GM10847 (cell line): Measurements from ENCODE around the gene ZNF784.

Source experiments
- POLR2A ChIP-seq: IDR thresholded peaks from 2 replicates; pipeline ENCODE4 v1.6.1; 2011; ENCODE audit not compliant: insufficient read length; ENCODE audit errors: extremely low read depth

The ZNF784 gene

DNA sequence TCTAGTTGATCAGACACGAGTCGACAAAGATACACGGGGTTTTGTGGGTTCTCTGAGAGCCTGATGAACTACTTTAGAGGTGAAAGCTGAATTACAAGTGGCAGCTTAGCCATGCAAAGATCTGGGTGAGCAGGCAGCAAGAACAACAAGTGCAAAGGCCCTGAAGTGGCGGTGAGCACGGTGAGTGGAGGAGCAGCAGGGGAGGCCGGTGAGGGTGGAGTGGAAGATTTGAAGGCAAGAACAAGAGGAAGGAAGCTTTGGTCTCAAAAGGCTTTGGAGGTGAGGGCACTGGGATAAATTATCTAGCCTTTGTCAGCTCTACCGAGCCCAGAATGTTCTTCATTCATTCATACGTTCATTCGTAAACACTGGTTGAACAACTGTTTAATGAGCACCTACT, 17.5 kb downstream of the ZNF784 start:
- no peak for TF ChIP-seq POLR2A

DNA sequence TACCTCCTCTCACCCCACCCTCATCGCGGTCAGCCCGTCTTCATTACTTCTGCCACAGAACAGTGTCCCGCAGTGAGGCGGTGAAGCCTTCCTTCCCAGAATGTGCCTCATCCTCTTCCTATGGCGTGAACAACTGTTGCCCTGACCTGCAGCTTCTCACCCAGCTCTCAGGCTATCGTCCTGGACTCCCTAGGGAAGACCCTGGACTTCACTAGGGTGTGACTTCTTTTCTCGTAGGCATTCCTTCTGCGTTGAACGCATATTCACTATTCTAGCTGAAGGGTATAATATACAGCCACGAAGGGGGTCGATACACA, 17.9 kb downstream of the ZNF784 start:
- TF ChIP-seq POLR2A, result no peak

DNA sequence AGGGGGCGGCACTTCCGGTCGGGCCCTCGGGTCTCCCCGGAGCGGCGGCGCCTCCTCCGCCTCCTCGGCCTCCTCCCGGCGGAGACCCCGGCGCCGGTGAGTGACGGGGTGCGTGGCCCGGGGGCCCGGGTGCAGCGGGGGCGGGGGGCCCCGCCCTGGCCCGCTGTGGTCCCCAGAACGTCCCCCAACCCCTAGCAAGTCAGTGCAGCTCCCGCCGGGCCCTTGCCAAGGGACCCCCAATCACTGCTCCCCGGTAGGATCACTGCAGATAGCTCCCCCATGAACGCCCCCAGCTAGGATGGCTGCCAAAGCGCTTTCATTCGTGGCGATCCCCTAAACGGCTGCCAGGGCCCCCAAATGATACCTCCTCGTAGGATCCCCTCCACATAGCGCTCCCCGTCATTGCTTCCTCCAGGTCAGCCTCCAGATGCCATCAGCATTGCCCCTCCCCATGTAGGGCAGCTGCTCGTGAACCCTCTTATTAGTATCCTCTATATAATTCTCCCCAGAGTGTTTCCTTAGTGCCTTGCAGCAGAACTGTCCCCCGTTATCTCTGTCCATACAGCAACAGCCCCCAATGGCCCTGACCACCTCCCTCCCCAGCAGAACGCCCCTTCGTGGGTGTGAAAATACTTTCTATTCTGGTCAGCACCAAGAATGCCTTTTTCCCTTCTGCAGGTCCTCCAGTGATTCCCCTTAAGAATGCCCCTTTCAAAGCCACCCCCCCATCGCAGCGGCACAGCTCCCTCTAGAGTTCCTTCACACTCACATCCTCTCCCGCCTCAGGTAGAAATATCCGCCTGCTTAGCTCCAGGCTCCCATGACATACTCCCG, 18.5 kb downstream of the ZNF784 start, which contains the start of gene ZNF865:
Gene ZNF865, plus strand, starts transcription at position 11 of the 834 bp plus-strand sequence. CDS start 7,972 bp downstream, outside the sequence.
- TF ChIP-seq POLR2A, result no peak

DNA sequence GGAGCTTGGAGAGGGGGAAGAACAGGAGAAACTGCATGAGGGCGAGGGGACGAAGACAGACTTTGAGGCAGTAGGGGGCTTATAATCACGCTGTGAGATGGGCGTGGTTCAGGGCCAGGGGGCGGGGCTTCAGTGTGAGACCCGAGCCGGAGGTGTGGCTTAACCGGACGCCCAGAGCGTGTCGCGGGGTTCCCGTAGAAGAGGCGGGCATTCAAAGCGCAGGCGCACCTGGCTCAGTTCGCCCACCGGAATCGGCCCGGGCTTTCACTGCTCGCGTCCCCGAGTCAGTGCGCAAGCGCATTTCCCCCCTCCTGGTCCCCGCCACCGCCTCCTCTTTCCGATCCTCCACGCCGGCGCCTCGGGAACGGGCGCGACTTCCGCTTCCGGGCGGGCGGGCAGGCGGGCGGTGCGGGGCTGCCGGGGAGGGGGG, 19.1 kb downstream of the ZNF784 start:
- TF ChIP-seq POLR2A, result peak; percentile 15

DNA sequence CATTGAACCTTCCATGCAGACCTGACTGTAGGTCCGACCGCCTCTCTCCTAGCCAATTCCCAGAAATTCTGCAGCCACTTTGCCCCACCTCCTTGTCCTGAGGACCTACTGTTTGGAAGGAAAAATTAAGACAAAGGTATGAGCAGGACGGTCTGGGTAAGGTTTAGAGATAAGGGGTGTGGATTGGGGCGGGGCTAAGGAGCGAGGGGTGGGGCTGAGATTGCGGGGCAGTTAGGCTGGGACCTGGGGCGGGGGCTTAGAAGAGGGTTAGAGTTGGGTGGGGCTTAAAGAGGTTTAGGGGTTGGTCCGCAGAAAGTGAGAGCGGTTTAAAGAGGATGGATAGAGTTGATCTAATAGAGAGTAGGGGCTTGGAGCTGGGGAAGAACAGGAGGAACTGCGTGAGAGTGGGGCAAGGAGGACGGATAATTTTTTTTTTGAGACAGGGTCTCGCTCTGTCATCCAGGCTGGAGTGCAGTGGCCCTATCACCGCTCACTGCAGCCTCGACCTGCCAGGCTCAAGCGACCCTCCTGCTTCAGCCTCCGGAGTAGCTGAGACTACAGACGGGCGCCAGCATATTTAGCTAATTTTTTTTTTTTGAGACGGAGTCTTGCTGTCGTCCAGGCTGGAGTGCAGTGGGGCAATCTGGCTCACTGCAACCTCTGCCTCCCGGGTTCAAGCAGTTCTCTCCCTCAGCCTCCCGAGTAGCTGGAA, 20.6 kb downstream of the ZNF784 start:
- TF ChIP-seq POLR2A, result no peak

DNA sequence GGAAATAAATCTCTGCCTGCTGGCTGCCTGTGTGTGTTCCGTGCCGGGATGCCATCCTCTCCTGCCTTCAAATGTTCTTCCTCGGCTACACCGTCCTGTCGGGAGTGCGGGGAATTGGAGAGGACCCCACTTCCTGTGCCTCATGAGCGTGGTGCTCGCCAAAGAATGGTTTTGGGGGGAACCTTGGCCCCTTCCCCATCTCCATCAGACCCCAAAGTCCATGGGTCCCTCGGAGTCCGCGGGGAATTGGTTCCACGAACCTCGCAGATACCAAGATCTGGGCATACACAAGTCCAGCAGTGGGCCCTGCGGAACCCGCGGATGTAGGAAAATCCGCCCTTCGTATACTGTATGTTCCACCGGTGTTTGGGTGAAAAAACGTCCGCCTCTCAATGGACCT, 21.3 kb downstream of the ZNF784 start:
- TF ChIP-seq POLR2A, result no peak

DNA sequence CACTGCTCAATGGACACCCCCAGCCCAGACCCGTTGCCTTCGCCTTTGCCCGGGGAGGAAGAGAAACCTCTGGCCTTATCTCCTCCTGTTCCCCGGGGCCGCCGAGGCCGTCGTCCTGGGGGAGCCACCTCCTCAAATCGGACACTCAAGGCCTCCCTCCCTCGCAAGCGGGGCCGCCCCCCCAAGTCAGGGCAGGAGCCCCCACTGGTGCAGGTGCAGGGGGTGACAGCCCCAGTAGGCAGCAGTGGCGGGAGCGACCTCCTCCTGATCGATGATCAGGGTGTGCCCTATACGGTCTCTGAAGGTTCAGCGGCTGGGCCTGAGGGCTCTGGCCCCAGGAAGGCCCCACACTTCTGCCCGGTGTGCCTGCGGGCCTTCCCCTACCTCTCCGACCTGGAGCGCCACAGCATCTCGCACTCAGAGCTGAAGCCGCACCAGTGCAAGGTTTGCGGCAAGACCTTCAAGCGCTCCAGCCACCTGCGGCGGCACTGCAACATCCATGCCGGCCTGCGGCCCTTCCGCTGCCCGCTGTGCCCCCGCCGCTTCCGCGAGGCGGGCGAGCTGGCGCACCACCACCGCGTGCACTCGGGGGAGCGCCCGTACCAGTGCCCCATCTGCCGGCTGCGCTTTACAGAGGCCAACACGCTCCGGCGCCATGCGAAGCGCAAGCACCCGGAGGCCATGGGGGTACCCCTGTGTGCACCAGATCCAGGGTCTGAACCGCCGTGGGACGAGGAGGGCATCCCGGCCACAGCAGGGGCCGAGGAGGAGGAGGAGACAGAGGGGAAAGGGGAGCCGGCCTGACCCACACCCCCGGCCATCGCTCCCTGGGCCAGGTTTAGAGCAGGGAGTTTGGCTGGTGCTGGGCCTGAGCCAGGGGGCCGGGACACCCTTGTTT, 22.0 kb downstream of the ZNF784 start:
- no peak for TF ChIP-seq POLR2A

DNA sequence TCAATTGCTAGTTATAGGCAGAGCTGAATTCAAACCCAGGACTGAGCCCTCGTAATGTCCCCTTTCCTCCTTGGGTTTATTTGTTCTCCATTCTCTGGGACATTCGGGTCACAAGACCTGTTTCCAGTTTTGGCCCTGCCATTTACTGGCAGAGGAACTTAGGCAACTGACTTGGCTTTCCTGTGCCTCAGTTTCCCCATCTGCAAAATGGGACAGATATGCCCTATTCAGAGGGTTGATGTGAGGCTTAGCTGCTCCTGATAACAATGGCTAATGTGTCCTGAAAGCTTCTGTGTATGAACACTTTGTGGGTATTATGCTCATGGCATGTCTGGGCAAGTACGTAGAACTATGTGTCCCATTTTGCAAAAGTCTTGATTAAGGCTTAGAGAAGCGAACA, 23.3 kb downstream of the ZNF784 start:
- TF ChIP-seq POLR2A, result no peak

DNA sequence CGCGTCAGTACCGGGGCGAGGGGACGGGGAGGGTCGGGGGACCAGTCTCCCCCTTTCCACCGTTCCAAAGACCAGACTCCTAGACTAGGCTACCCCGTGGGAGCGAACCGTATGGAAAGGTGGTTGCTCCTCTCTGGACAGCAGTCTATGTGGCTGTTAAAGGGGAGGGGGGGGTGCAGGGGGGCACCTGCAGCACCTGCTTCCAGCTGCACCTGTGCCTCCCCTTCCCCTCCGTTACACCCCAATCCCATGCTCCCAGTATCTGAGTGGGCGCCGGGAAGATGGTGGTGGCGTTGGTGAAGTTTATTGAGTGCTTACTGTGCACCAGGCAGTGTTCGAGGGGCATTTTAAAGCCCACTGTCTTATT, 23.7 kb downstream of the ZNF784 start:
- TF ChIP-seq POLR2A, result no peak

DNA sequence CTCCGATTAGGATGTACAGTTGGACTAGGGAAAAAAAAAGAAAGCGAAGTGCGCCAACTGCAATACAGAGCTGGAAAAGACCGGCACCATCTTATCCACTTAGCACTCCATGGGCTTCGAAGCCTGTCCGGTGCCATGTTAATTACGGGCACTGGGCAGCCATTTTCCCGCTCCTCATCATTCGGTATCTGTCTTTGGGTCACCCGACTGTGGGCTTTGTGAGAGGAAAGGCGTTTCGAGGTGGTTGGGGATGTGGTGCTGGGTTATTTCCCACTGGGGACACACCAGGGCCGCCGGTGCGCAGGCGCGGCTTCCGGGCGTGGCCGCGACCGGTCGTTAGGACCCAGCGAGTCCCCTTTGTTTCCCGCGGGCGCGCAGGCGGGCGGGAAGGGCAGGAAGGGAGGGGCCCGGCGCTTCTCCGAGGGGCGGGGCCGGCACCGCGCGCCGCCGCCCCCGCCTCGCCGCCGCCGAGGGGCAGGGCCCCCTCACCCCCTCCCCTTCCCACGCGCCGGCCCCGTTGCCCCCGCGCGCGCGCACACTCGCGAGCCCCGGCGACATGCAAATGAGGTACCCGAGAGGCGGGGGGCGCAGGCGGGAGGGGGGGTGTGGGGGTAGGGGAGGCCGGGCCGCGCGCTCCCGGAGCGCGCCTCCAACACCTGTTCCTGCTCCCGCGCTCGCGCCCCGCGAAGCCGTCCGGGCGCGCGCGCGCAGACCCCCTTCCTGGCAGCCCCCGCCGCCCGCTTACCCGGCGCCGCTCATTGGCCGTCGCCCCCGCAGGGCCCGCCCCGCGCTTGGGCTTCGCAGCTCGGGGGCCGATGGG, 24.3 kb downstream of the ZNF784 start, which contains the start of gene ZNF524:
Gene ZNF524, plus strand, starts transcription at position 447 of the 820 bp plus-strand sequence. CDS start 1,825 bp downstream, outside the sequence.
- TF ChIP-seq POLR2A, result no peak

DNA sequence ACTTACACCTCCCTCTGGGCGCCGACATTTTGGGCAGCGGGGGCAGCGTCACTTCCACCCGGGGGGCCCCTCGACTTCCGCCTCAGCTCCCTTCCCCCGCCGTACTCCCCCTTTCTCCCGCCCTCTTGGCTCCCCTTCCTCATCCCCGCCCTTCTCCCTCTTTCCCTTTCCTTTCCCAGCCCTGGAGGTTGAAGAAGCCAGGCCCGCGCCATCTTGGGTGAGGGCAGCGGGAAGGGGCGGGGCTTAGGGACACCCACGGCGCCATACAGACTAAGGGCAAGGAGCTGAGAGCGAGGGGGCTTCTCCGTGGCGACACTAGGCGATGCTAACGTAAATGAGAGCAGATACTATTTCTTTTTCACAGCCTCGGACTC, 24.9 kb downstream of the ZNF784 start, which contains the start of gene FIZ1:
Gene FIZ1, minus strand, starts transcription at position 50 of the 374 bp plus-strand sequence. CDS start 1,652 bp downstream, outside the sequence.
- TF ChIP-seq POLR2A, result peak; percentile 18

DNA sequence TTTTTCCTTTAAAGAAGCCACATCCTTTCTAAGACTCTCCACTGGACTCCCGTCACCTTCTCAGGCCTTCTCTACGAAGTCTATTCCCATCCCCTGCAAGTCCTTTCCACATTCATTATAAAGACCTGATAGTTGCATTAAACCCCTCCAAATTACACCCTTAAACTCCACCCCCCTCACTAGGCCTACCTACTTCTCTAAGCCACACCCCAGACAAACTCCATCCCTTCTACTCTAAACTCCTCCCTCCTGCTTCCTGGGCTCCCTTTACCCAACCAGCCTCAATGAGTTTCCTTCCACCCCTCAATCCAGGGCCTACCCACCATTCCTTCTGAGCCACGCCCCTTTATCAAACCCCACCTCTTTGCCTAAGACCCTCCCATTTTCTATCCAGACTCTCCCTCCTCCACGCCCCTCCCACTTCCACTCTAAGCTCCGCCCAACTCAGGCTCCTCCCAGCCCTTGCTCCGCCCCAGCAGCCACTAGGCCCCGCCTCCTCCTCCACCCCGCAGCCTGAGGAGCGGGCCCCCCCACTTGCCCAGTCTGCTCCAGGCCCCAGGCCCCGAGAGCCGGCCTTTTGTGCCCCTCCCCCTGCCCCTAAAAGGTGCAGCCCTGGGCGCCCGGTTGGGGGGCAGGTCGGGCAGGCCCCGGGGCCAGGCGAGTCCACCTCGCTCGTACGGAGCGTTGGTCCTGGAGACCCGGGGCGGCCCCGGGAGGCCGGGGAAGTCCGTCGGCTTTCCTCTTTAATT, 25.5 kb downstream of the ZNF784 start:
- TF ChIP-seq POLR2A, result peak; percentile 33

DNA sequence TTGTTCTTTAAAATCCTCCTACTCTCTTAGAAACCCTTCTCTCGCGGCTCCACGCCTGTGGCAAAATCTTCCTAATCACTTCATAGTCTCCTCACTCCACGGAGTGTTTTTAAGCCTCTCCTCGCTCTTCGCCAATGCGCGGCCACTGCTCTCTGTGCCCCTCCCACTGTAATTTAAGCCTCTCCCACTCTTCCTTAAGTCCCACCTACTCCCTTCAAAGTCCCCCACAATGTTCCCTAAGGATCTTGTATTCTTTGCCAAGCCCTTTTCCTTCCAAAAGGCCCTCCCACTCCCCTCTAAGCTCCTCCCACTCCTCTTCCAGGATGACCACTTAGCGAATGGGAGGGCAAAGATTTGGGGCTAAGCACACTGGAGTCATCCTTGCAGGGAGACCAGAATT, 26.3 kb downstream of the ZNF784 start:
- TF ChIP-seq POLR2A, result no peak

DNA sequence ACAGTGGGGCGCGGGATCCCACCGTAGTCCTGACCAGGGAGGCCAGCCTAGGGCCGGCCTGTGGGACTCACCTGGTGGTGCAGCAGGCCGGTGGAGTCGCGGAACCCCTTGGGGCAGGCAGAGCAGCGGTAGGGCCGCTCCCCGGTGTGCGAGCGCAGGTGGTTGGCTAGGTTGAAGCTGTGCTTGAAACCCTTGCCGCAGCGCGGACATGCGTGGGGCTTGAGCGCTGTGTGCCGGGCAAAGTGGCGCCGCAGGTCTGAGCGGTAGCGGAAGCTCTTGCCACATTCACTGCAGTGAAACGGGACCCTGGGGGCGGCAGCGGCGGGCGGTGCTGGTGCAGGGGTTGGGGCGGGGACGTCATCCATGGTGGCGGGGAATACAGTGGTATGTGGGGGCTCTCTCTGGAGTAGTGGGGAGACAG, 26.9 kb downstream of the ZNF784 start:
- TF ChIP-seq POLR2A, result no peak

DNA sequence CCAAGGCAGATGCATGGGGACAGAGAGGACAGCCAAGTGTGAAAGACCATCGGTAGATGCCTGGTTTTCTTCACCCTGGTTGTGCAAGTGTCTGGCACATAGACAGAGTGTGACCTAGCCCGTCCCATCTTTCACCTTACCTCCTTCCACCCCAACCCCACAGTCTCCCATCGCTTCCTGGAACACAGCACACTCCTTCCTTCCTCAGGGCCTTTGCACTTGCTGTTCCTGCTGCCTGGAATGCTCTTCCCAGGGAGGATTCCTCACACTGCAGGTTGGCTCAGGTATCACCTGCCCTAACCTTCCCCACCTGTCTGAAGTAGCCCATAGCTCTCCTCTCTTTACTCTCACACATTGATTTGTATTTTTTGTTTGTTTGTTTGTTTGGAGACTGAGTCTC, 28.1 kb downstream of the ZNF784 start:
- no peak for TF ChIP-seq POLR2A
